ENCODE measurements around the gene MYZAP.

Gene MYZAP

GRCh38 chr15:57655053-57655452 is 63.3 kb downstream of the MYZAP start:
- TF ChIP-seq, protein P1, sequence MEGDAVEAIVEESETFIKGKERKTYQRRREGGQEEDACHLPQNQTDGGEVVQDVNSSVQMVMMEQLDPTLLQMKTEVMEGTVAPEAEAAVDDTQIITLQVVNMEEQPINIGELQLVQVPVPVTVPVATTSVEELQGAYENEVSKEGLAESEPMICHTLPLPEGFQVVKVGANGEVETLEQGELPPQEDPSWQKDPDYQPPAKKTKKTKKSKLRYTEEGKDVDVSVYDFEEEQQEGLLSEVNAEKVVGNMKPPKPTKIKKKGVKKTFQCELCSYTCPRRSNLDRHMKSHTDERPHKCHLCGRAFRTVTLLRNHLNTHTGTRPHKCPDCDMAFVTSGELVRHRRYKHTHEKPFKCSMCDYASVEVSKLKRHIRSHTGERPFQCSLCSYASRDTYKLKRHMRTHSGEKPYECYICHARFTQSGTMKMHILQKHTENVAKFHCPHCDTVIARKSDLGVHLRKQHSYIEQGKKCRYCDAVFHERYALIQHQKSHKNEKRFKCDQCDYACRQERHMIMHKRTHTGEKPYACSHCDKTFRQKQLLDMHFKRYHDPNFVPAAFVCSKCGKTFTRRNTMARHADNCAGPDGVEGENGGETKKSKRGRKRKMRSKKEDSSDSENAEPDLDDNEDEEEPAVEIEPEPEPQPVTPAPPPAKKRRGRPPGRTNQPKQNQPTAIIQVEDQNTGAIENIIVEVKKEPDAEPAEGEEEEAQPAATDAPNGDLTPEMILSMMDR (IDR thresholded peaks at IDR 0.05; ENCODE audit: insufficient read depth, low read length), result no peak
- TF ChIP-seq SPI1 (IDR thresholded peaks at IDR 0.05; ENCODE audit: borderline replicate concordance, low read depth) (no peak), GABPA (IDR thresholded peaks at IDR 0.05; ENCODE audit: low read depth) (no peak), POLR2AphosphoS5 (IDR thresholded peaks at IDR 0.05; ENCODE audit: low read depth) (no peak)
- TF ChIP-seq, protein P2, sequence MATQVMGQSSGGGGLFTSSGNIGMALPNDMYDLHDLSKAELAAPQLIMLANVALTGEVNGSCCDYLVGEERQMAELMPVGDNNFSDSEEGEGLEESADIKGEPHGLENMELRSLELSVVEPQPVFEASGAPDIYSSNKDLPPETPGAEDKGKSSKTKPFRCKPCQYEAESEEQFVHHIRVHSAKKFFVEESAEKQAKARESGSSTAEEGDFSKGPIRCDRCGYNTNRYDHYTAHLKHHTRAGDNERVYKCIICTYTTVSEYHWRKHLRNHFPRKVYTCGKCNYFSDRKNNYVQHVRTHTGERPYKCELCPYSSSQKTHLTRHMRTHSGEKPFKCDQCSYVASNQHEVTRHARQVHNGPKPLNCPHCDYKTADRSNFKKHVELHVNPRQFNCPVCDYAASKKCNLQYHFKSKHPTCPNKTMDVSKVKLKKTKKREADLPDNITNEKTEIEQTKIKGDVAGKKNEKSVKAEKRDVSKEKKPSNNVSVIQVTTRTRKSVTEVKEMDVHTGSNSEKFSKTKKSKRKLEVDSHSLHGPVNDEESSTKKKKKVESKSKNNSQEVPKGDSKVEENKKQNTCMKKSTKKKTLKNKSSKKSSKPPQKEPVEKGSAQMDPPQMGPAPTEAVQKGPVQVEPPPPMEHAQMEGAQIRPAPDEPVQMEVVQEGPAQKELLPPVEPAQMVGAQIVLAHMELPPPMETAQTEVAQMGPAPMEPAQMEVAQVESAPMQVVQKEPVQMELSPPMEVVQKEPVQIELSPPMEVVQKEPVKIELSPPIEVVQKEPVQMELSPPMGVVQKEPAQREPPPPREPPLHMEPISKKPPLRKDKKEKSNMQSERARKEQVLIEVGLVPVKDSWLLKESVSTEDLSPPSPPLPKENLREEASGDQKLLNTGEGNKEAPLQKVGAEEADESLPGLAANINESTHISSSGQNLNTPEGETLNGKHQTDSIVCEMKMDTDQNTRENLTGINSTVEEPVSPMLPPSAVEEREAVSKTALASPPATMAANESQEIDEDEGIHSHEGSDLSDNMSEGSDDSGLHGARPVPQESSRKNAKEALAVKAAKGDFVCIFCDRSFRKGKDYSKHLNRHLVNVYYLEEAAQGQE (IDR thresholded peaks at IDR 0.05; ENCODE audit: insufficient replicate concordance, low read depth), result no peak

DNA sequence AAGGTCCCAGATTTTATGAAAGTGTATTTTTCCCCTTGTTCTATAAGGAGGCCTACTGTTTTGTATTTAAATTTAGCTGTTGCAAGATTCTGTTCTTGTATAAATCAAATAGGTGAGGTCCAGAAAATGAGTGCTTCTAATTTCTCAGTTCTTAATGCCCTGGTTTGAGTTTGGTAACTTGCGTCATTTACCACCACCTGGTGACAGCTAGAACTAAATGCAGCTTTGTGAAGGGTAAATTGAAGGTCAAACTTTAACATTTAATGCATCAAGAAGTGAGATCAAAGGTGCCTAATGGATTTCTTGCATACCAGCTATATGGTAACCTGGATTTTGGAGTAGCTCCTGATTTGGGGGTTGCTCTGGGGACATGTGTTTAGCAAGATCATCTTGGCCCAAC is 64.1 kb downstream of the MYZAP start:
- no peak for DNase-seq (ENCODE audit: low read depth in 1 of 2, low spot score in 1 of 2)
- no peak overlapping the region for H3K4me3 ChIP-seq (replicated peaks; ENCODE audit: insufficient read depth, low read length)
- TF ChIP-seq POLR2AphosphoS5 (IDR thresholded peaks at IDR 0.05; ENCODE audit: low read depth) (no peak), SPI1 (IDR thresholded peaks at IDR 0.05; ENCODE audit: borderline replicate concordance, low read depth) (no peak), GABPA (IDR thresholded peaks at IDR 0.05; ENCODE audit: low read depth) (no peak)
- TF ChIP-seq, protein P2 (IDR thresholded peaks at IDR 0.05; ENCODE audit: insufficient replicate concordance, low read depth), result no peak
- TF ChIP-seq, protein P1 (IDR thresholded peaks at IDR 0.05; ENCODE audit: insufficient read depth, low read length), result no peak
- peaks cover 8% of the 10 kb centered on the region for H3K27me3 ChIP-seq (ENCODE audit: insufficient read depth, poor library complexity, severe bottlenecking)
- H3K27ac ChIP-seq (replicated peaks), result no peak overlapping the region

More at GRCh38 chr15:57655053-57655452, 63.3 kb downstream of the MYZAP start:
- Histone ChIP-seq H3K4me3 (replicated peaks; ENCODE audit: insufficient read depth, low read length) (no peak overlapping the region), H3K27me3 (ENCODE audit: insufficient read depth, poor library complexity, severe bottlenecking) (peaks cover 6% of the 10 kb centered on the region), H3K27ac (replicated peaks) (no peak overlapping the region)
- DNase-seq (ENCODE audit: low read depth in 1 of 2, low spot score in 1 of 2), result no peak

DNA sequence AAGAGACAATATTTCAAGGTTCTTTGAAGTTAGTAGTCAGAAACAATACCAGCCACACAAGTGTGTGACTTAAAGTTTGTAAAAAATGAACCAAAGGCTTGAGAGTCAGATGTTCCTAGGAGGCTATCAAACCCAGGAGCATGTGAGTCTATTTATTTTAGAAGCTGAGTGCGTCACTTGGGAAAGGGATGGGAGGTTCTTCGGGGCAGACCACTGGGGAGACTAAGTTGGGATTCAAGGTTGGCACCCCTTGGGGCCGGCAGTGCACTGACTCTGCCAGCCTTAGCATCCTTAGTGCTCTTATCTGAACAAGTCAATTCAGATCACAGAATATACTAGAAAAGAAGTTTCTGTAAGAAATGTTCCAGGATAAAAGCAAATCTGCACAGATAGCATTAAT is 64.7 kb downstream of the MYZAP start:
- H3K27ac ChIP-seq (replicated peaks), result no peak overlapping the region
- TF ChIP-seq GABPA (IDR thresholded peaks at IDR 0.05; ENCODE audit: low read depth) (no peak), POLR2AphosphoS5 (IDR thresholded peaks at IDR 0.05; ENCODE audit: low read depth) (no peak), SPI1 (IDR thresholded peaks at IDR 0.05; ENCODE audit: borderline replicate concordance, low read depth) (no peak)
- TF ChIP-seq, protein P2 (IDR thresholded peaks at IDR 0.05; ENCODE audit: insufficient replicate concordance, low read depth), result no peak
- TF ChIP-seq, protein P1 (IDR thresholded peaks at IDR 0.05; ENCODE audit: insufficient read depth, low read length), result no peak
- no peak overlapping the region for H3K4me3 ChIP-seq (replicated peaks; ENCODE audit: insufficient read depth, low read length)
- no peak for DNase-seq (ENCODE audit: low read depth in 1 of 2, low spot score in 1 of 2)
- peaks cover 8% of the 10 kb centered on the region for H3K27me3 ChIP-seq (ENCODE audit: insufficient read depth, poor library complexity, severe bottlenecking)

Measured in HL-60 (cell line).